GM18499 (cell line): ENCODE results near the gene GPX2.
A peak's percentile ranks its signal among the peaks of the same experiment; 100 is the strongest.
"Not testable (repeated sequence)": the region's sequence is repeated elsewhere in the genome, so short reads cannot be mapped to it uniquely, and the experiment has no call there.

Source experiments
- ATAC-seq: cut with Tn5 transposase; IDR thresholded peaks from one replicate; pipeline ENCODE4 v1.9.1; 2021; ENCODE audit warnings: moderate number of reproducible peaks; ENCODE audit not compliant: insufficient read depth, unreplicated experiment

The GPX2 gene

DNA sequence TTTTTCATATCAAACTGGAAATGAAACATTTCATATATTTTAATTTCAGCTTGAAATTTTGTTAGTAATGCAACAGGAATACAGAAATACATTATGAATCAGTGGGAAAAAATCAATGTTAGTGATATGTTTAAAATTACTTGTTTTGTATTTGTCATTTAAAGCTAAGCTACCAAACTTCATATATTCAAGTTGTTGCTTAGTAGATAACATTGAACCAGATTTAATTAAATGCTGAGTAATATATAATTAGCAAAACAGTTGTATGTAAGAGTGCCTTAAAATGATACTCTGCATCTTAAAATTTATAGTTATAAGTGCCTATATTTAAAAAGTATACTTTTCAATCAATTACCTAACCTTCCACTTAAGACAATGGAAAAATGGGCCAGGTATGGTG, 23.3 kb downstream of the GPX2 start:
- no peak for ATAC-seq

GRCh38 chr14:64918216-64918615, 24.3 kb downstream of the GPX2 start:
- no peak for ATAC-seq

GRCh38 chr14:64915797-64916196, 26.7 kb downstream of the GPX2 start:
- ATAC-seq, result no peak

- ATAC-seq, result no peak
Measured at GRCh38 chr14:64915029-64915424, 27.5 kb downstream of the GPX2 start.

DNA sequence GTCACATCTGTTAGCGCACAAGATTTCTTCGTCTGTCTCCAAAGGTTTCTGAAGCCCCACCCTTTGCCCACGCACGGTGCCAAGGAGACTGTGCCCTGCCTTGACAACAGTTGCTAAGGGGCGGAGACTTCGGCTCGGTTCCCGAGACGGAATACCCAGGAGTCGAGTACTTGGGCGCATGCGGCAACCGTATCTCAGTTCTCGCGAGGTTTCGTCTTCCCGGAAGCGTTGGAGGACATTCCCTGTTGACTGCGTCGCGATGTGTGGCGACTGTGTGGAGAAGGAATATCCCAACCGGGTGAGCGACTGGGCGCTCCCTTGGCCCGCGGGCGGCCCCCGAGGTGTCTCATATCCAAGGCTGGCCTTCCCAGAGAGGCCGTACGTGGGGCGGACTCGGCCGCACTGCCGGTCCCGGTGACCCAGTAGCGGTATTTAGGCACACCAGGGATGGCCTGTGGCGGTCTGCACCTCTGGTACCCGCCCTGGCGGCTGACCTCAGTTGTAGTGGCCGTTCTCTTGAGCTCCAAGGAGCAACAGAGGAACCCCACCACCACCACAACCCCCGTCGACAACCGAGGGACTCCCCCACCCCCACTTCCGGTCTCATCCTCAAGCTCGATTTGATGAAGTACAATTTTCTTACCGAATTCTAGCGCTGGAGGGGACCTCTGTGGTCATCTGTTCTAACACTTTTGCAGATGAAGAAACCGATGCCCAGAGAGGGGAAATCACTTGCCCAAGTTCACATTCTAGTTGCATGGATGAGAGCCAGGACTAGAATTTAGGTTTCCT, 28.1 kb downstream of the GPX2 start, which contains the start of gene CHURC1:
Gene CHURC1 (plus strand): TSS at position 219 of the 792 bp plus-strand sequence. CDS start 41 bp downstream, at position 260.
- peak; percentile 80 for ATAC-seq

DNA sequence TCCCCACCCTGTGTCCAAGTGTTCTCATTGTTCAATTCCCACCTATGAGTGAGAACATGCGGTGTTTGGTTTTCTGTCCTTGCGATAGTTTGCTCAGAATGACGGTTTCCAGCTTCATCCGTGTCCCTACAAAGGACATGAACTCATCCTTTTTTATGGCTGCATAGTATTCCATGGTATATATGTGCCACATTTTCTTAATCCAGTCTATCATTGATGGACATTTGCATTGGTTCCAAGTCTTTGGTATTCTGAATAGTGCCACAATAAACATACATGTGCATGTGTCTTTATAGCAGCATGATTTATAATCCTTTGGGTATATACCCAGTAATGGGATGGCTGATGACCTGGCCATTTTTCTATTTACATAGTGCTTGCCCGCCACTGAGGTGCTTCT, 29.1 kb downstream of the GPX2 start:
- ATAC-seq, result not testable (repeated sequence)

DNA sequence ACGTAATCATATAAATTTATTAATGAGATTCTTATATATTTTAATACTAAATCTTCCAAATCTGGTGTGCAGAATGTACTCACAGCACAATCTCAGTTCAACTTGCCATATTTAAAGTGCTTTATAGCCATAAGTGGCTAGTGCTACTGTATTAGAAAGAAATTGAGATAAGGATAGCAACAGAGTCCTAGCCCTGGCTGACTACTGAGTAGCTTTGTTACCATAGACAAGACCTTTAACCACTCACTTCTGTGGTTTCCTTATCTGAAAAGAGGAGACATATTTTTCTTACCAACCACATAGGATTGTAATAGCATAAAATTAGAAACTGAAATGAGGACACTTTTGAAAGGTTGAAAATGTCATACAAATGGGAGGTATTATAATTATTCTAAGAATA, 30.3 kb downstream of the GPX2 start:
- no peak for ATAC-seq

DNA sequence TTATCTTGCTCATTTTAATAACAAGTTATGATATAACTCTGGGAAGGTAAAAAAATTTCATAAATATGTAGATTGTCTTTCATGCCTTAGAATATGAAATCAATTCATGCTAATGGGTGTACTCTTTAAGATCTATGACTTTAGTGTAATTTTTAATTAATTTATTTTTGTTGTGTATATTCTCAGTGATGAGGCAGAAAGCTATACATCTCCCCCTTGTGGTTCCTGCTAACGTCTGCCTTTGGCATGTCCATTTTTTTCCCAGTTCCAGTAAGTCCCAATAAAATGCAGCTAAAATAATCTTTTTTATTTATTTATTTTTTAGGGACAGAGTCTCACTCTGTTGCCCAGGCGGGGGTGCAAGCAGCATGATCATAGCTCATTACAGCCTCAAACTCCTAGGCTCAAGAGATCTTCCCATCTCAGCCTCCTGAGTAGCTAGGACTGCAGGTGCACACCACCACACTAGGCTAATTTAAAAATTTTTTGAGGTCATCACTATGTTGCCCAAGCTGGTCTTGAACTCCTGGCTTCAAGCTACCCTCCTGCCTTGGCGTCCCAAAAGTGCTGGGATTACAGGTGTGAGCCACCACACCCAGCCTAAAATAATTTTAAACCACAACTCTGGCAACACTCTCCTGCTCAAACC, 31.6 kb downstream of the GPX2 start:
- ATAC-seq, result no peak

DNA sequence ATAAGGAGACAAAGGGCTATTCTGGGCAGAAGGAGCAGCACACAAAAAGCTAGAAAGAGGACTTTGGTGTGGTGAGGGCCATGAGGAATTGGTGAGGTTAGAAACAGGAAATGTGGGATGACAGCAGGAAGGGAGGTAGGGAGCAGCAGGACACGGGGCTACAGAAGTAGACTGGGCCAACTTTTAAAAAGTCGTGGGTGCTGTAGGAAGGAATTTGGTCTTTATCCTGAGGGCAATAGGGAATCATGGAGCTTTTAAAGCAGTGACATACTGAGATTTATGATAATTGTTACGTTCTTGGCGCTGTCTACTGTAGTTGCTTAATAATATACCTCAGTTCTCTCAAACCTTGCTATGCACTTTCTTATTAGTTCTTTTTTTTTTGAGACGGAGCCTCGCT, 36.5 kb downstream of the GPX2 start:
- ATAC-seq, result no peak

DNA sequence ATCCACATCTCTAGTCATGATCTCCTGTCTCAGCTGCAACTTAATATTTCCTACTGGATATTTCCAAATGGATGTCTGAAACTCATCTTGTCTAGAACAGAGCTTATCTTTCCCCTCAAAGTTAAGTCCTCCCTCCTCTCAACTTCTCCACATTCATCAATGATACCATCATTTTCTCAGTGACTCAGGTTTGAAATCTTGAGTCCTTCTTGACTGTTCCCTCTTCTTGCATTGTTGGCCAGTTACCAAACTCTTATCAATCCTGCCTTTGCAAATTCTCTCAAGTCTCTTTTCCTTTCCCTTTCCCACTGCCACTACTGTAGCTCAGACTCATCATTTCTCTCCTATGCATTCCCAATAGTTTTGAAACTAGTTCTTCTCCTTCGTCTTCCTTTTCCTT, 42.6 kb downstream of the GPX2 start:
- ATAC-seq, result no peak

DNA sequence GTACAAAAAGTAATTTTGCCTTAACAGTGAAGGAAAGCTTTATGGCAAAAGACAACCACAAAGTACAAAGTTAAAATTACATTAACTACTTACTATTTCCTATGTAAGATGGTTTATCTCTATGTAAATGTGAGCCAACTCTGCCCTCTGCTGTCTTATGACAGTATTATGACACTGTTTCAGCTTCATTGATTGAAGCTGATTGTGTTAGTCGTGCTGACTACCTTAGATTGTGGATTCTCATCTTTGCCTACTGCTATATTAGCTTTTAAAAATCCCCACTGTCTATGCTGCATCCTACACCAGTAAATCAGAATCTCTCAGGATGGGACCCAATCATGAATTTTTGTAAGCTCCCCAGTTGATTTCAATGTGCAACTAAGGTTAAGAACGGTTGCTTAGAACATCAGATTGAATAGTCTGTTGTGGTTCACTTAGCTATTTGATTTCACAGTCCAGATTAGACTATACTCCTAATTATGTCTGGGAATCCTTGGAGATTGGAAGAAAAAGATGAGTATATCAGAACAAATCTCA, 50.6 kb downstream of the GPX2 start:
- no peak for ATAC-seq

DNA sequence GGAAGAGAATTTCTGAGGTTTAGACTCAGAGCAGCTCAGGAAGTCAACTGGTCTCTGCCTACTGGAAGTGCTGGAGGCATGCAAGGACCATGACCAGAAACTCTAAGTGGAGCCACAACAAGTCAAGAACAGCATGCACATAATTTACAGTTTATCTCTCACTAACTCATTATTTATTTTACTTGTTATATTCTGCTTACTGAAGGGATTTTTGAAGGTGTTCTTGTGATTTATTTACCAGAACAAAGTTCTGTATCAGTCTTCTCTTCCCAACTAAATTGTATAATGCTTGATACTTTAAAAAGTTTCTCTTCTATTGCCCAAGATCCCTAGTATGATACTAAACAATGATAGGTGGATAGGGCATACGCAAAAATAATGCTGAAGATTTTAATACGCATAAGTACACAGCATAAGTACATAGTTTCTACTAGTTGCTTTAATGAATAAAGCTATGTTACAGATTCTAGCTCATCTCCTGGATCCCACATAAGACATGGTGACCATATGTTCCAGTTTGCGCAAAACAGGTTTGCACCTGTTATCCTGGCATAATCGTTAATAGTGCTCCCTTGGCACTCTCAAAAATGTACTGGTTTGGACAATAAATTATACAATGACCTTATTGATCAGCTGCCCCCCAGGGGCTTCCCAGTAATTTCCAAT, 51.2 kb downstream of the GPX2 start:
- ATAC-seq, result no peak

DNA sequence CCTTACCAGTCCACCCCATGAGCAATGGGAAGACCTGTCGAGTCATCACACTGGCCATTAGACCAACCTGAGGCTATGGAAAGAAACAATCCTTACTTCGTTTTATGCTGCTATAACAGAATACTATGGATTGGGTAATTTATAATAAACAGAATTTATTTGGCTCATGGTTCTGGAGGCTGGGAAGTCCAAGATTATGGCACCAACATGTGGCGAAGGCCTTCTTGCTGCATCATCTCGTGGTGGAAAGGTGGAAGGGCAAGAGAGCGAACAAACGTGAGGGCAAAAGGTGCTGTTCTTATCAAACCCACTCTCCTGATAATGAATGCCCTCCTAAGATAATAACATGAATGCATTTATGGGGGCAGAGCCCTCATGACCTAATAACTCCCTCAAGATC, 53.2 kb downstream of the GPX2 start:
- no peak for ATAC-seq
